BJ (cell line): ENCODE measurements around the gene NFIA. TPM values are rescaled to one million over a fixed set of nuclear protein-coding genes. Genes with fewer than 3 reads are reported as not detected.

Experiments used
- CTCF ChIA-PET: fragments of 350-600 bp; formaldehyde crosslinking; extraction: SDS; loops from one replicate; lab custom pipeline; 2021; ENCODE audit warnings: antibody characterized with exemption, inconsistent platforms; lab: Yijun Ruan, JAX
- POLR2A ChIA-PET: fragments of 300-600 bp; sonication (Branson Sonifier 250); formaldehyde crosslinking; extraction: SDS; loops from one replicate; lab custom pipeline; 2021; ENCODE audit warnings: antibody characterized with exemption; lab: Charles Lee
- DNase-seq: peaks from one replicate; pipeline ENCODE4 v3.0.0-alpha.2; 2011; ENCODE audit warnings: low read depth
- H3K27me3 ChIP-seq: 2 replicates; pipeline ENCODE4 v1.6.0; 2011; ENCODE audit warnings: low read length; ENCODE audit not compliant: control insufficient read depth, insufficient read depth
- H3K36me3 ChIP-seq: 2 replicates; pipeline ENCODE4 v1.5.1; 2011; ENCODE audit warnings: low read length; ENCODE audit not compliant: control insufficient read depth, insufficient read depth
- H3K4me3 ChIP-seq: 2 replicates; pipeline ENCODE4 v1.5.1; 2011; ENCODE audit warnings: low read depth, mild to moderate bottlenecking, control low read depth, low read length
- CTCF ChIP-seq: IDR thresholded peaks from 2 replicates; pipeline ENCODE4 v1.5.1; 2011; ENCODE audit warnings: low read depth, mild to moderate bottlenecking, control low read depth, inconsistent platforms, low read length, moderate library complexity; ENCODE audit not compliant: insufficient read depth
- polyA plus RNA-seq: library from polyadenylated mRNA; depleted of rRNA; stranded (reverse); fragments of >200 nt; gene quantifications from 2 replicates; pipeline ENCODE4 v1.2.3, GENCODE V29; 2011

The NFIA gene
- polyA plus RNA-seq, 1 experiment: 4.5 TPM

- Histone ChIP-seq H3K4me3 (no peak overlapping the region), H3K36me3 (no peaks in the 10 kb centered on the region), H3K27me3 (no peaks in the 10 kb centered on the region)
- ChIA-PET CTCF (interaction anchor here (1.1 to 2.2 kb wide), 4 partner anchors 9 to 1001 kb away, joined by 3 to 13 read pairs (median 8); no protein-coding TSS in a partner anchor), POLR2A (interaction anchor here (1.8 kb wide), 1 partner anchor 13 kb away, joined by 4 read pairs; no protein-coding TSS in a partner anchor)
- no peak for TF ChIP-seq CTCF
- DNase-seq: no peak
Measured at GRCh38 chr1:61156576-61157467, 74.5 kb downstream of the NFIA start.

GRCh38 chr1:61157468-61157987 lies 75.2 kb downstream of the NFIA start:
- ChIA-PET POLR2A (interaction anchor here (1.8 kb wide), 1 partner anchor 14 kb away, joined by 4 read pairs; no protein-coding TSS in a partner anchor), CTCF (interaction anchor here (0.8 to 2.2 kb wide), 5 partner anchors 10 to 1001 kb away, joined by 3 to 13 read pairs (median 6); no protein-coding TSS in a partner anchor)
- Histone ChIP-seq H3K36me3 (no peaks in the 10 kb centered on the region), H3K4me3 (no peak overlapping the region), H3K27me3 (no peaks in the 10 kb centered on the region)
- TF ChIP-seq CTCF: no peak
- DNase-seq: peak; percentile 64

- DNase-seq: no peak
- CTCF ChIA-PET: no interaction called here
- POLR2A ChIA-PET: no interaction called here
- no peak for TF ChIP-seq CTCF
- Histone ChIP-seq H3K4me3 (no peak overlapping the region), H3K27me3 (no peaks in the 10 kb centered on the region), H3K36me3 (no peaks in the 10 kb centered on the region)
Measured at GRCh38 chr1:61158591-61158990, 76.2 kb downstream of the NFIA start.

GRCh38 chr1:61160526-61160925 lies 78.2 kb downstream of the NFIA start:
- TF ChIP-seq CTCF: no peak
- ChIA-PET POLR2A (no interaction called here), CTCF (no interaction called here)
- no peaks in the 10 kb centered on the region for H3K27me3 ChIP-seq
- DNase-seq: no peak
- no peaks in the 10 kb centered on the region for H3K36me3 ChIP-seq
- no peak overlapping the region for H3K4me3 ChIP-seq
